Mesenchymal stem cell (in vitro differentiated cells and primary cell): ENCODE results near the gene MAJIN.

ENCODE experiments used
- DNase-seq: peaks from one replicate; pipeline ENCODE4 v3.0.0-alpha.2; 2013
- H2AFZ ChIP-seq: one replicate; pipeline ENCODE4 v1.6.1; 2013; ENCODE audit warnings: low read depth, mild to moderate bottlenecking, control low read depth, inconsistent platforms, low read length, moderate library complexity
- H2AK5ac ChIP-seq: 2 replicates; pipeline ENCODE4 v1.6.1; 2013; ENCODE audit warnings: low read length, moderate library complexity, mild to moderate bottlenecking, inconsistent platforms; ENCODE audit not compliant: severe bottlenecking
- H2BK120ac ChIP-seq: one replicate; pipeline ENCODE4 v1.6.1; 2013; ENCODE audit warnings: low read depth, mild to moderate bottlenecking, inconsistent platforms, low read length, moderate library complexity
- H2BK12ac ChIP-seq, 2 experiments: one replicate each; pipeline ENCODE4 v1.6.1; 2013; ENCODE audit warnings: inconsistent platforms in 2 of 2, low read length in 2 of 2, mild to moderate bottlenecking in 2 of 2, moderate library complexity in 2 of 2, control low read depth in 1 of 2
- H2BK15ac ChIP-seq: one replicate; pipeline ENCODE4 v1.6.1; 2013; ENCODE audit warnings: mild to moderate bottlenecking, low read depth, inconsistent platforms; ENCODE audit not compliant: poor library complexity, severe bottlenecking
- H2BK5ac ChIP-seq: 2 replicates; pipeline ENCODE4 v1.6.1; 2013; ENCODE audit warnings: low read depth, mild to moderate bottlenecking, low read length, control low read depth, inconsistent platforms; ENCODE audit not compliant: poor library complexity, severe bottlenecking
- H3K14ac ChIP-seq, 2 experiments: one replicate each; pipeline ENCODE4 v1.6.1; 2013; ENCODE audit warnings: inconsistent platforms in 2 of 2, low read length in 2 of 2, control low read depth in 1 of 2, mild to moderate bottlenecking in 1 of 2, moderate library complexity in 1 of 2
- H3K18ac ChIP-seq, 2 experiments: one replicate each; pipeline ENCODE4 v1.6.1; 2013; ENCODE audit warnings: inconsistent platforms in 2 of 2, low read length in 2 of 2, control low read depth in 1 of 2, low read depth in 1 of 2, mild to moderate bottlenecking in 1 of 2
- H3K23ac ChIP-seq, 2 experiments: one replicate each; pipeline ENCODE4 v1.6.1; 2013; ENCODE audit warnings: inconsistent platforms in 2 of 2, low read length in 2 of 2, mild to moderate bottlenecking in 2 of 2, moderate library complexity in 2 of 2, control low read depth in 1 of 2
- H3K27ac ChIP-seq: 2 replicates; pipeline ENCODE4 v1.5.1; 2013; ENCODE audit warnings: mild to moderate bottlenecking, moderate library complexity, low read length, control low read depth, inconsistent platforms; ENCODE audit not compliant: poor library complexity, severe bottlenecking
- H3K27me3 ChIP-seq, 2 experiments: 2 replicates each; pipeline versions ENCODE4 v1.6.1 to v1.7.0; 2013; ENCODE audit warnings: low read length in 2 of 2, mild to moderate bottlenecking in 2 of 2, moderate library complexity in 2 of 2, control low read depth in 1 of 2, inconsistent platforms in 1 of 2; ENCODE audit not compliant: control insufficient read depth in 1 of 2, insufficient read depth in 1 of 2
- H3K36me3 ChIP-seq, 2 experiments: 2 replicates each; pipeline versions ENCODE4 v1.6.1 to v1.7.0; 2013; ENCODE audit warnings: low read length in 2 of 2, control low read depth in 1 of 2, inconsistent platforms in 1 of 2, low read depth in 1 of 2, mild to moderate bottlenecking in 1 of 2; ENCODE audit not compliant: insufficient read depth in 2 of 2, control insufficient read depth in 1 of 2
- H3K4ac ChIP-seq, 2 experiments: one replicate each; pipeline ENCODE4 v1.6.1; 2013; ENCODE audit warnings: inconsistent platforms in 2 of 2, low read length in 2 of 2, mild to moderate bottlenecking in 2 of 2, moderate library complexity in 2 of 2, control low read depth in 1 of 2, low read depth in 1 of 2
- H3K4me1 ChIP-seq: 2 replicates; pipeline ENCODE4 v1.6.1; 2013; ENCODE audit warnings: low read depth, low read length, control low read depth; ENCODE audit not compliant: control insufficient read depth, insufficient read depth
- H3K4me2 ChIP-seq: 2 replicates; pipeline ENCODE4 v1.6.1; 2013; ENCODE audit warnings: low read length, mild to moderate bottlenecking, inconsistent platforms; ENCODE audit not compliant: poor library complexity, severe bottlenecking
- H3K4me3 ChIP-seq, 2 experiments: 2 replicates each; pipeline versions ENCODE4 v1.5.1 to v1.7.0; 2013; ENCODE audit warnings: low read length in 2 of 2, mild to moderate bottlenecking in 2 of 2, control low read depth in 1 of 2, low read depth in 1 of 2; ENCODE audit not compliant: insufficient read depth in 1 of 2
- H3K79me1 ChIP-seq: replicated peaks from 2 replicates; pipeline ENCODE4 v1.6.1; 2013; ENCODE audit warnings: mild to moderate bottlenecking, control low read depth, low read length, inconsistent platforms; ENCODE audit not compliant: poor library complexity, severe bottlenecking
- H3K9ac ChIP-seq: 2 replicates; pipeline ENCODE4 v1.7.0; 2013; ENCODE audit warnings: mild to moderate bottlenecking, low read length, moderate library complexity
- H3K9me3 ChIP-seq: 2 replicates; pipeline ENCODE4 v1.7.0; 2013; ENCODE audit warnings: mild to moderate bottlenecking, low read length; ENCODE audit not compliant: control insufficient read depth
- H4K8ac ChIP-seq: one replicate; pipeline ENCODE4 v1.6.1; 2013; ENCODE audit warnings: inconsistent platforms, mild to moderate bottlenecking, low read length, moderate library complexity
- H4K91ac ChIP-seq: one replicate; pipeline ENCODE4 v1.6.1; 2013; ENCODE audit warnings: mild to moderate bottlenecking, low read length, inconsistent platforms
- WGBS: methylation state at CpG from one replicate; pipeline ENCODE4 v1.1.7; 2013; ENCODE audit warnings: mixed read lengths; 5-methylcytosine and 5-hydroxymethylcytosine counted together

The MAJIN gene

GRCh38 chr11:64910451-64911093, 61.3 kb downstream of the MAJIN start:
- H2BK12ac ChIP-seq, result no peak overlapping the region
- H3K18ac ChIP-seq, result no peak overlapping the region
- H3K36me3 ChIP-seq, result peaks cover 83 to 85% of the 10 kb centered on the region in 2 experiments
- WGBS, result 97% methylated on average over 27 of the region's 27 CpGs
- DNase-seq, result no peak
- no peaks in the 10 kb centered on the region for H3K27me3 ChIP-seq
- no peak overlapping the region for H4K91ac ChIP-seq
- no peak overlapping the region for H2BK5ac ChIP-seq
- H3K9me3 ChIP-seq, result no peaks in the 10 kb centered on the region
- peaks cover 15% of the 10 kb centered on the region for H3K79me1 ChIP-seq
- no peak overlapping the region for H2AK5ac ChIP-seq
- H3K4me3 ChIP-seq, result no peak overlapping the region
- no peak overlapping the region for H3K14ac ChIP-seq
- H2AFZ ChIP-seq, result no peak overlapping the region
- no peak overlapping the region for H3K4me2 ChIP-seq
- no peak overlapping the region for H3K9ac ChIP-seq
- no peak overlapping the region for H4K8ac ChIP-seq
- no peak overlapping the region for H2BK120ac ChIP-seq
- no peak overlapping the region for H3K4ac ChIP-seq
- no peak overlapping the region for H3K27ac ChIP-seq
- no peak overlapping the region for H3K23ac ChIP-seq
- H3K4me1 ChIP-seq, result peaks cover 7% of the 10 kb centered on the region
- H2BK15ac ChIP-seq, result no peak overlapping the region

- Histone ChIP-seq H3K23ac (no peak overlapping the region), H2AK5ac (no peak overlapping the region), H2AFZ (no peak overlapping the region), H2BK120ac (no peak overlapping the region), H3K79me1 (peaks cover 9% of the 10 kb centered on the region), H3K36me3 (peaks cover 89 to 90% of the 10 kb centered on the region in 2 experiments), H2BK12ac (no peak overlapping the region), H3K18ac (no peak overlapping the region), H3K14ac (no peak overlapping the region), H3K4me3 (no peak overlapping the region), H4K91ac (no peak overlapping the region), H3K9ac (no peak overlapping the region), H2BK5ac (no peak overlapping the region), H3K27me3 (no peaks in the 10 kb centered on the region), H3K4ac (no peak overlapping the region), H2BK15ac (no peak overlapping the region), H3K27ac (no peak overlapping the region), H3K9me3 (no peaks in the 10 kb centered on the region), H3K4me1 (peaks cover 2% of the 10 kb centered on the region), H4K8ac (no peak overlapping the region), H3K4me2 (no peak overlapping the region)
- WGBS, result 97% methylated on average over 38 of the region's 39 CpGs
- no peak for DNase-seq
These were observed 62.1 kb downstream of the MAJIN start for GRCh38 chr11:64909653-64910343.

DNA sequence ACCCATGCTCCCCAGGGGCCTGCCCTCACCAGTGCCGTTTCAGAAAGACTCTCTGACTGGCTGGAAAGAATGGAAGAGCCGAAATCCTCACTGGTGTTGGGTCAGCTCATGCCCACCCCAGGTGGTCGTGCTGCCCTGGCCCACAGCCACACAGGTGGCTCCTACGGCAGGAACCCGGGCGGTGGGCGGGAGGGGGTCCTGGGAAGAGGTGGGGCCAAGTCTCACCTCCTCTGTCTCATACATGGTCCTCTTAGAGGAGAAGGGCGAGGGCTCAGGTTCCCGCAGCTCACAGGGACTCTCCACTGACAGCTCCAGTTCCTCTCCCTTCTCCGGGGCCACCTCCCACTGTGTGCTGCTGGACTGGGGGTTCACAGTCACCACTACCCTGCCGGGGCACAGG, 63.1 kb downstream of the MAJIN start:
- Histone ChIP-seq H3K79me1 (peaks cover 2% of the 10 kb centered on the region), H3K27ac (no peak overlapping the region), H2AFZ (no peak overlapping the region), H2BK15ac (no peak overlapping the region), H2BK5ac (no peak overlapping the region), H3K36me3 (peaks cover 82% of the 10 kb centered on the region in 2 experiments), H4K91ac (peak overlapping the region; percentile 18), H4K8ac (no peak overlapping the region), H3K23ac (no peak overlapping the region), H3K4me3 (no peak overlapping the region), H3K9me3 (no peaks in the 10 kb centered on the region), H2BK12ac (no peak overlapping the region), H2AK5ac (no peak overlapping the region), H3K4me2 (no peak overlapping the region), H3K4ac (no peak overlapping the region), H3K4me1 (peaks cover 2% of the 10 kb centered on the region), H2BK120ac (no peak overlapping the region), H3K27me3 (no peaks in the 10 kb centered on the region), H3K18ac (no peak overlapping the region), H3K14ac (no peak overlapping the region), H3K9ac (no peak overlapping the region)
- 96% methylated on average over 9 of the region's 11 CpGs for WGBS
- DNase-seq, result no peak

GRCh38 chr11:64906314-64906635, 65.6 kb downstream of the MAJIN start:
- WGBS, result 98% methylated on average over 13 of the region's 13 CpGs
- Histone ChIP-seq H2AK5ac (no peak overlapping the region), H3K23ac (no peak overlapping the region), H4K91ac (no peak overlapping the region), H3K18ac (no peak overlapping the region), H3K79me1 (peaks cover 1% of the 10 kb centered on the region), H2AFZ (no peak overlapping the region), H4K8ac (no peak overlapping the region), H3K4ac (no peak overlapping the region), H3K27ac (no peak overlapping the region), H2BK12ac (no peak overlapping the region), H3K36me3 (peaks cover 81 to 85% of the 10 kb centered on the region in 2 experiments), H2BK120ac (no peak overlapping the region), H3K9me3 (no peaks in the 10 kb centered on the region), H2BK15ac (no peak overlapping the region), H3K4me3 (no peak overlapping the region), H3K4me2 (no peak overlapping the region), H3K27me3 (no peaks in the 10 kb centered on the region), H3K14ac (no peak overlapping the region), H3K9ac (no peak overlapping the region), H3K4me1 (peaks cover 2% of the 10 kb centered on the region), H2BK5ac (no peak overlapping the region)
- no peak for DNase-seq
